ENCODE measurements around the gene MIA3. TPM values are rescaled to one million over a fixed set of nuclear protein-coding genes. Genes with fewer than 3 reads are reported as not detected.

The MIA3 gene
- total RNA-seq, 1 donor from 2014 or later: 56.5 TPM

GRCh38 chr1:222643606-222643937, 25.7 kb downstream of the MIA3 start:
- Mint-ChIP-seq H3K4me1 (peaks cover 18% of the 10 kb centered on the region), H3K4me3 (peak overlapping the region; percentile 88), H3K36me3 (ENCODE audit: low read depth) (peaks cover 9% of the 10 kb centered on the region), H3K27ac (ENCODE audit: unreplicated experiment) (peak overlapping the region; percentile 93), H3K9me3 (no peaks in the 10 kb centered on the region), H3K27me3 (ENCODE audit: low read depth) (no peaks in the 10 kb centered on the region)
- TF ChIP-seq CTCF (conservative IDR thresholded peaks at IDR 0.05): no peak
- no peak for DNase-seq (ENCODE audit: low read depth, low spot score)

GRCh38 chr1:222643938-222644635, 26.2 kb downstream of the MIA3 start:
- TF ChIP-seq CTCF (conservative IDR thresholded peaks at IDR 0.05): no peak
- peak overlapping the region; percentile 88 for H3K4me3 Mint-ChIP-seq
- peak overlapping the region; percentile 93 for H3K27ac Mint-ChIP-seq (ENCODE audit: unreplicated experiment)
- no peaks in the 10 kb centered on the region for H3K9me3 Mint-ChIP-seq
- no peaks in the 10 kb centered on the region for H3K27me3 Mint-ChIP-seq (ENCODE audit: low read depth)
- peak; percentile 97 for DNase-seq (ENCODE audit: low read depth, low spot score)
- peaks cover 4% of the 10 kb centered on the region for H3K36me3 Mint-ChIP-seq (ENCODE audit: low read depth)
- H3K4me1 Mint-ChIP-seq: peaks cover 18% of the 10 kb centered on the region

- Mint-ChIP-seq H3K36me3 (ENCODE audit: low read depth) (peaks cover 3% of the 10 kb centered on the region), H3K4me1 (peaks cover 18% of the 10 kb centered on the region), H3K9me3 (no peaks in the 10 kb centered on the region), H3K4me3 (peak overlapping the region; percentile 88), H3K27me3 (ENCODE audit: low read depth) (no peaks in the 10 kb centered on the region), H3K27ac (ENCODE audit: unreplicated experiment) (peak overlapping the region; percentile 93)
- no peak for TF ChIP-seq CTCF (conservative IDR thresholded peaks at IDR 0.05)
- no peak for DNase-seq (ENCODE audit: low read depth, low spot score)
These were observed 26.7 kb downstream of the MIA3 start for GRCh38 chr1:222644636-222644980.

GRCh38 chr1:222652676-222653075, 34.8 kb downstream of the MIA3 start:
- Mint-ChIP-seq H3K4me3 (no peak overlapping the region), H3K36me3 (ENCODE audit: low read depth) (no peaks in the 10 kb centered on the region), H3K27me3 (ENCODE audit: low read depth) (no peaks in the 10 kb centered on the region), H3K27ac (ENCODE audit: unreplicated experiment) (no peak overlapping the region), H3K9me3 (no peaks in the 10 kb centered on the region), H3K4me1 (no peaks in the 10 kb centered on the region)
- no peak for TF ChIP-seq CTCF (conservative IDR thresholded peaks at IDR 0.05)
- no peak for DNase-seq (ENCODE audit: low read depth, low spot score)

- Mint-ChIP-seq H3K27ac (ENCODE audit: unreplicated experiment) (no peak overlapping the region), H3K4me3 (no peak overlapping the region), H3K4me1 (no peaks in the 10 kb centered on the region), H3K9me3 (no peaks in the 10 kb centered on the region), H3K36me3 (ENCODE audit: low read depth) (no peaks in the 10 kb centered on the region), H3K27me3 (ENCODE audit: low read depth) (no peaks in the 10 kb centered on the region)
- no peak for DNase-seq (ENCODE audit: low read depth, low spot score)
- no peak for TF ChIP-seq CTCF (conservative IDR thresholded peaks at IDR 0.05)
These were observed 35.4 kb downstream of the MIA3 start for GRCh38 chr1:222653178-222653827.

Measured in neural crest cell (in vitro differentiated cells).